ENCODE measurements around the gene SENP1. TPM values are rescaled to one million over a fixed set of nuclear protein-coding genes. Genes with fewer than 3 reads are reported as not detected.

Gene SENP1
- 34.0 TPM for total RNA-seq

DNA sequence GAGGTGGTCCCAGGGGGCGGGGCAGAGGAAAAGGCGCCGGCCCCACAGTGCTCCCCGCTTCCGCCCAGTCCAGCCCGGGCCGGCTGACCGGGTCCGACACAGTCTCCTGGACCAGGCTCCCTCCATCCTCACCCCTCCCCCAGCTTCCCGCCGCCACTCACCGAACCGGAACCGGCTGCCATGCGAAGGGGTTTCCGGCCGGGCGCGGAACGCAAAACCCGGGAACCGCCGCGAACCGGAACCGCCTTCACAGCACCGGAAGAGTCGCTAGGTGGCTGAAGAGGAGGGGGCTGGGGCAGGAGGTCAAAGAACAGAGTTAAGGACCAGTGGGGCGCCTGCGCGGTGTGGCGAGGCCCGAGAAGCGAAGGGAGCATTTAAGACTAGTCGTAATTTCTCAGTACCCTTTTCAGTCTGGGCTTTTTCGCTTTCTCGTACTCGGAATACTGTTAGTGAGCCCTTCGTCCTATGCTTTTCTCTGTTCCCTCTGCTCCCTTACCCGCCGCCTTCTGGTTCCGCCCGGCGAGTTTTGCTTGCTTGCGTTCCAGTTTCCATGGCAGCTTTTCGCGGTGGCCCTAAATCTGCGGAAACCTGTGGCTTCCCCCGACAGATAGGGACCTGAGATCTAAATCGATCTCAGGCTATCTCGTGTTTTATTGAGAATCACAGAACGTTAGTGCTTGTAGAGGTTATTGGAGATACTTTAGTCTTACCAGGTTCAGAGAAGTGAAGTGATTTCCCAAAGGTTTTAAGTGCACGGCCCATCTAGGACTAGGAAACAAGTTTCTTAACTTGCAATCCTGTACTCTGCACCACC is at the start of gene SENP1:
Gene SENP1 (minus strand): TSS at position 213 of the 814 bp plus-strand sequence. CDS start 4,607 bp downstream, outside the sequence.

DNA sequence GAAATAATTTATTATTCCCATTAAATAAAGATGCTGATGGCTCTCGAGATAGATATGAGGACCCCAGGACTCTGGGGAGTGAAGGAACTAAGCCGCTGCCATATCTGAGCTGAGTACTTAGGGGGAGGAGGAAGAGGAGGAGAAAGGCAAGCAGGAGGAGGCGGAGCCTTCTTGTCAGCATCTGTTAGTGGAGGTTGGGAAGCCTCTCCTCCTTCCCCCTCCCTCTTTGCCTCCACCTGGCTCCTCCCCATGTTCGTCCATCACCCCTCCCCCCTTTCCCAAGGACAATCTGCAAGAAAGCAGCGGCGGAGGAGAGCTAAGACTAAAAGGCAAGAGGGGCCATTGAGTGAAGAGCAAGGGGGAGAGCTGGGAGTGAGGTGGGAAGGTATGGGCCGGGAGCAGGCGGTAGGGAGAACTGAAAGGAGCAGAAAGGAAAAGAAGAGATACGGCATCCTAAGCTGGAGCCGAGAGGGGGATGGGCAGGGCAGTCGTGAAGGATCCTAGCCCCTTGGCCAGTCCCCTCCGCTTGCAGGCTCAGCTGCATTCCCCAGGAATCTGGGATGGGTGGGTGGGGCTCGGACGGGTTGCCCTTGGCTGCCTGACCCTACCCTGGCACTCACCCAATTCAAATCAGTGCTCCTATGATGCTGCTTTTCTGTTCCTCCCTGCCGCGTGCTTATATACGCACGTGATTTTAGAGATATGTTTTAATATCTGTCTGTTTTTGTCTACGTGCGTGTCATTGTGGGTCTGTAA is 13.4 kb upstream of the SENP1 start, which contains the start of gene PFKM:
Gene PFKM (plus strand): TSS at position 287 of the 756 bp plus-strand sequence. CDS start 3,411 bp downstream, outside the sequence.

DNA sequence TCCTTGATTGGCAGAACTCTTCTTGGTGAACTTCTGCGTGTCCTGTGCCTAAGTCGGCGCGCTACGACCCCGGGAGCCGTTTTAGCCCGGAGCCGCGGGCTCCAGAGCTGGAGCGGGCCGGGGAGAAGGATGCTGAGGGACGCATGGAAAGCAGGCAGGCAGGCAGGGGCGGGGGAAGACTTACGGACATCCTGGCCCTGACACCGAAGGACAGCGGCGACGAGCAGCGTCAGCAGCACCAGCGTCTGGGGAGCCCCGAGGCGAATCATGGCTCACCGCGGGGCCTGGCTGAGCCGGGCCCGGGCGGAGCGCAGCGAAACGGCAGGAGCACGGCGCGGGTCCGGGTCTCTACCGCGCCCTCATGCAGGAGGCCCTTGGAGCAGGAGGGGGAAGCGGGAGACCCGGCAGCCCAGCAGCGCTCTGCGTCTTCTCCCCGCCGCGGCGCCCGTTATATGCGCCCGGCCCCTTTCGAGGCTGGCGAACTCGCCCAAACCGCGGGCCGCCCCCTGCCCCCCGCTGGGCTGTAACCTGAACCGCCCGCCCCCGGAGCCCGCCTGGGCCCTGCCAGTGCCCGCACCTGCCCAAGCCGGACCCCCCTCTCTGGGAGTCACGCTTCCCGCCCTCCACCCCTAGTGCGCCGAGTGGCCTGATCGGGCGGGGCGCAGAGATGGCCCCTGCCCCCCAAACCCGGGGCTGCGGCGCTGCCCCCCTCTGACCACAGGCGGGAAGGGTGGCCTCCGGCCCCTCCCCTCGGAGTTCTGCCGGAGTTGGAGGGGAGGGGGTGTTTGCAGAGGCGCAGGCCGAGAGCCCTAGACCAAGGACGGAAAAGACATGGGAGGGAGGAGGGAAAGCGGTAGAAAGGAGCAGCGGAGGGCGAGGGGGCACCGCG is 101.6 kb downstream of the SENP1 start, which contains the start of gene COL2A1:
Gene COL2A1 (minus strand): TSS at position 424 of the 889 bp plus-strand sequence. CDS start 155 bp downstream, at position 269.

Small RNAs within 50 kb of the gene (small RNA-seq; reads per million reads assigned to genes)
- gene MIR6505 (ENCODE audit: low replicate concordance) (0.23 reads per million, percentile 9 among the genes with 10 or more reads in this experiment), gene RNU6-1203P (ENCODE audit: low replicate concordance) (not detected)

Other genes with a start within 250 kb of the SENP1 start
- gene VDR, start 201.1 kb downstream of the SENP1 start, total RNA-seq: 2.7 TPM
- gene TMEM106C, start 142.5 kb downstream of the SENP1 start, total RNA-seq: 111 TPM
- 29.5 TPM for gene COL2A1, start 101.6 kb downstream of the SENP1 start, total RNA-seq
- gene PFKM, start 13.3 kb upstream of the SENP1 start, total RNA-seq: 122 TPM
- 28.8 TPM for gene ASB8, start 51.4 kb upstream of the SENP1 start, total RNA-seq
- 0.53 TPM for gene CCDC184, start 77.6 kb upstream of the SENP1 start, total RNA-seq
- not detected for gene OR10AD1, start 97.2 kb upstream of the SENP1 start, total RNA-seq
- 26.5 TPM for gene ZNF641, start 244.8 kb upstream of the SENP1 start, total RNA-seq

Measured in metanephros (tissue), 2 donors.